PC-3 (cell line): ENCODE measurements around the gene SAP25. TPM values are rescaled to one million over a fixed set of nuclear protein-coding genes. Genes with fewer than 3 reads are reported as not detected.
A peak's percentile ranks its signal among the peaks of the same experiment; 100 is the strongest.

ENCODE experiments used
- ATAC-seq: fragments of 200-7000 bp; cut with Tn5 transposase; 2 replicates; pipeline ENCODE4 v1.9.1; 2020; ENCODE audit warnings: mild to moderate bottlenecking, moderate library complexity
- BruUV-seq: library from RNA; stranded (reverse); fragments of 400-500 nt; replicated peaks from 2 replicates; lab custom pipeline; 2021; lab: Mats Ljungman, UMichigan
- CTCF ChIA-PET: fragments of 300-600 bp; sonication (Branson Sonifier 250); formaldehyde crosslinking; loops from one replicate; lab custom pipeline; 2022; ENCODE audit warnings: antibody characterized with exemption; lab: Charles Lee
- POLR2A ChIA-PET: fragments of 300-600 bp; sonication (Branson Sonifier 250); formaldehyde crosslinking; loops from one replicate; lab custom pipeline; 2022; ENCODE audit warnings: antibody characterized with exemption; ENCODE audit not compliant: unreplicated experiment; lab: Charles Lee
- DNase-seq: peaks from one replicate; pipeline ENCODE4 v3.0.0-alpha.2; 2015
- H2AFZ ChIP-seq: fragments of 300-600 bp; sonication (generic); 2 replicates; pipeline ENCODE4 v1.6.0; 2016; ENCODE audit warnings: antibody characterized with exemption, low read length
- H3F3A ChIP-seq: fragments of 300-600 bp; sonication (generic); one replicate; pipeline ENCODE4 v1.6.0; 2017; ENCODE audit warnings: antibody characterized with exemption, low read length, control low read depth, mild to moderate bottlenecking; ENCODE audit not compliant: unreplicated experiment
- H3K27ac ChIP-seq: fragments of 300-600 bp; sonication (generic); 2 replicates; pipeline ENCODE4 v1.5.1; 2016; ENCODE audit warnings: mild to moderate bottlenecking, low read length
- H3K27me3 ChIP-seq: fragments of 300-600 bp; sonication (generic); 2 replicates; pipeline ENCODE4 v1.6.1; 2016; ENCODE audit warnings: low read length, mixed read lengths
- H3K36me3 ChIP-seq: fragments of 300-600 bp; sonication (generic); 2 replicates; pipeline ENCODE4 v1.6.1; 2016; ENCODE audit warnings: low read depth, mixed run types, low read length, mixed read lengths
- H3K4me1 ChIP-seq: fragments of 300-600 bp; sonication (generic); 2 replicates; pipeline ENCODE4 v1.5.1; 2016; ENCODE audit warnings: low read length; ENCODE audit not compliant: insufficient read depth
- H3K4me2 ChIP-seq: fragments of 300-600 bp; sonication (generic); 2 replicates; pipeline ENCODE4 v1.6.0; 2016; ENCODE audit warnings: low read length
- H3K4me3 ChIP-seq: fragments of 300-600 bp; sonication (generic); 2 replicates; pipeline ENCODE4 v1.5.1; 2016; ENCODE audit warnings: mild to moderate bottlenecking, low read length, mixed read lengths
- H3K79me2 ChIP-seq: fragments of 300-600 bp; sonication (generic); 2 replicates; pipeline ENCODE4 v1.6.1; 2017; ENCODE audit warnings: low read length, mixed read lengths
- H3K9ac ChIP-seq: fragments of 300-600 bp; sonication (generic); 2 replicates; pipeline ENCODE4 v1.6.0; 2016; ENCODE audit warnings: mild to moderate bottlenecking, low read length
- H3K9me2 ChIP-seq: fragments of 300-600 bp; sonication (generic); replicated peaks from 2 replicates; pipeline ENCODE4 v1.6.1; 2016; ENCODE audit warnings: mixed run types, low read length, mixed read lengths
- H3K9me3 ChIP-seq: fragments of 300-600 bp; sonication (generic); 2 replicates; pipeline ENCODE4 v1.6.1; 2016; ENCODE audit warnings: low read length, mixed read lengths
- H4K20me1 ChIP-seq: fragments of 300-600 bp; sonication (generic); 2 replicates; pipeline ENCODE4 v1.6.1; 2016; ENCODE audit warnings: low read length, mixed read lengths
- CTCF ChIP-seq: fragments of 300-600 bp; sonication (generic); conservative IDR thresholded peaks from 2 replicates; pipeline ENCODE4 v1.5.1; 2017; ENCODE audit warnings: antibody characterized with exemption, low read depth, mild to moderate bottlenecking, low read length
- EZH2 ChIP-seq: fragments of 300-600 bp; sonication (generic); IDR thresholded peaks from one replicate; pipeline ENCODE4 v1.6.1; 2017; ENCODE audit warnings: antibody characterized with exemption, mild to moderate bottlenecking, low read length; ENCODE audit not compliant: unreplicated experiment
- EZH2phosphoT487 ChIP-seq: fragments of 300-600 bp; sonication (generic); IDR thresholded peaks from 2 replicates; pipeline ENCODE4 v1.6.1; 2018; ENCODE audit warnings: mild to moderate bottlenecking, antibody characterized with exemption, low read length, borderline replicate concordance
- intact Hi-C: fragments of 100-400 bp; cut with micrococcal nuclease; formaldehyde crosslinking; loops from 2 replicates; pipeline ENCODE4 v1.9.0; 2023
- total RNA-seq: library from RNA; depleted of rRNA; stranded (reverse); fragments of >200 nt; gene quantifications from 2 replicates; pipeline ENCODE4 v1.2.3, GENCODE V29; 2014

SAP25 gene
- total RNA-seq, 1 experiment from 2014 or later: 0.22 TPM

GRCh38 chr7:100547872-100548271, 25.8 kb downstream of the SAP25 start:
- no TSS peak for BruUV-seq
- peaks cover 8% of the 10 kb centered on the region; the same call in 1 of the 2 replicates for H3K36me3 ChIP-seq
- peaks cover 12% of the 10 kb centered on the region for H3F3A ChIP-seq
- CTCF ChIA-PET: no interaction called here
- H3K27ac ChIP-seq: no peak overlapping the region
- H3K4me2 ChIP-seq: no peak overlapping the region
- H3K79me2 ChIP-seq: peaks cover 18% of the 10 kb centered on the region
- H3K9ac ChIP-seq: no peak overlapping the region
- H2AFZ ChIP-seq: no peak overlapping the region
- intact Hi-C loops: no loop called here
- DNase-seq (no peak), ATAC-seq (no peak)
- H4K20me1 ChIP-seq: no peaks in the 10 kb centered on the region
- no peaks in the 10 kb centered on the region for H3K9me3 ChIP-seq
- no peaks in the 10 kb centered on the region for H3K27me3 ChIP-seq
- TF ChIP-seq EZH2 (no peak), EZH2phosphoT487 (no peak), CTCF (no peak)
- POLR2A ChIA-PET: no interaction called here
- H3K4me1 ChIP-seq: peaks cover 46% of the 10 kb centered on the region
- H3K9me2 ChIP-seq: no peaks in the 10 kb centered on the region
- H3K4me3 ChIP-seq: no peak overlapping the region

GRCh38 chr7:100546926-100547800, 26.5 kb downstream of the SAP25 start:
- no peak overlapping the region for H3K4me3 ChIP-seq
- intact Hi-C loops: no loop called here
- DNase-seq (no peak), ATAC-seq (no peak)
- no peaks in the 10 kb centered on the region for H4K20me1 ChIP-seq
- peak overlapping the region; percentile 83 for H3K27ac ChIP-seq
- TF ChIP-seq EZH2 (no peak), CTCF (no peak), EZH2phosphoT487 (no peak)
- H3K36me3 ChIP-seq: peaks cover 4% of the 10 kb centered on the region; the same call in 1 of the 2 replicates
- BruUV-seq: no TSS peak
- peaks cover 12% of the 10 kb centered on the region for H3F3A ChIP-seq
- no peaks in the 10 kb centered on the region for H3K27me3 ChIP-seq
- ChIA-PET POLR2A (no interaction called here), CTCF (interaction anchor here (0.6 kb wide), 1 partner anchor 9 kb away, joined by 3 read pairs; no protein-coding TSS in a partner anchor)
- H3K79me2 ChIP-seq: peaks cover 24% of the 10 kb centered on the region
- no peaks in the 10 kb centered on the region for H3K9me2 ChIP-seq
- no peak overlapping the region for H2AFZ ChIP-seq
- H3K4me1 ChIP-seq: peaks cover 46% of the 10 kb centered on the region
- H3K9ac ChIP-seq: no peak overlapping the region
- H3K4me2 ChIP-seq: peak overlapping the region; percentile 72
- no peaks in the 10 kb centered on the region for H3K9me3 ChIP-seq
